GM12878 (cell line): Measurements from ENCODE around the gene PDGFA. TPM values are rescaled to one million over a fixed set of nuclear protein-coding genes. Genes with fewer than 3 reads are reported as not detected.

ENCODE experiments used
- ATAC-seq: fragments of 200-7000 bp; cut with Tn5 transposase; 3 replicates; pipeline ENCODE4 v1.9.1; 2020; ENCODE audit warnings: mild to moderate bottlenecking, moderate library complexity
- BruUV-seq: library from RNA; stranded (reverse); fragments of 400-500 nt; replicated peaks from 2 replicates; lab custom pipeline; 2021; lab: Mats Ljungman, UMichigan
- CTCF ChIA-PET: fragments of 300-600 bp; sonication (Branson Sonifier 250); formaldehyde crosslinking; extraction: SDS; loops from one replicate; lab custom pipeline; 2021; ENCODE audit warnings: inconsistent platforms; lab: Yijun Ruan, JAX
- POLR2A ChIA-PET: fragments of 350-600 bp; formaldehyde crosslinking; extraction: SDS; loops from one replicate; lab custom pipeline; 2021; ENCODE audit warnings: inconsistent platforms; lab: Charles Lee
- RAD21 ChIA-PET: fragments of 300-600 bp; sonication (Branson Sonifier 250); formaldehyde crosslinking; loops from one replicate; lab custom pipeline; 2023; ENCODE audit warnings: antibody characterized with exemption; ENCODE audit not compliant: unreplicated experiment; lab: Charles Lee
- SMC1A ChIA-PET: fragments of 300-600 bp; sonication (Branson Sonifier 250); formaldehyde crosslinking; loops from one replicate; lab custom pipeline; 2023; ENCODE audit not compliant: unreplicated experiment, uncharacterized antibody; lab: Charles Lee
- DNase-seq: peaks from one replicate; pipeline ENCODE4 v3.0.0-alpha.2; 2011; ENCODE audit warnings: low read depth, low spot score
- FAIRE-seq: peaks from 3 replicates; lab custom pipeline; 2011; peaks lifted over from hg19 to GRCh38; lab: Jason Lieb, UNC
- H2AFZ ChIP-seq: 2 replicates; pipeline ENCODE4 v1.6.0; 2011; ENCODE audit warnings: low read depth, low read length, control low read depth; ENCODE audit not compliant: control insufficient read depth
- H3K27ac ChIP-seq: 2 replicates; pipeline ENCODE4 v1.5.1; 2011; ENCODE audit warnings: control low read depth; ENCODE audit not compliant: control insufficient read depth, insufficient read depth
- H3K27me3 ChIP-seq, 2 experiments: replicated peaks in 1 of 2; 2 replicates each; pipeline versions ENCODE4 v1.6.0 to v1.6.1; 2011; ENCODE audit warnings: low read length in 1 of 2; ENCODE audit not compliant: control insufficient read depth in 2 of 2, insufficient read depth in 2 of 2
- H3K36me3 ChIP-seq, 2 experiments: 2 replicates each; pipeline ENCODE4 v1.5.1; 2011; ENCODE audit warnings: low read length in 1 of 2; ENCODE audit not compliant: control insufficient read depth in 2 of 2, insufficient read depth in 2 of 2
- H3K4me1 ChIP-seq: 2 replicates; pipeline ENCODE4 v1.6.1; 2011; ENCODE audit warnings: mild to moderate bottlenecking, low read length, moderate library complexity, mixed read lengths; ENCODE audit not compliant: control insufficient read depth, insufficient read depth
- H3K4me2 ChIP-seq: 2 replicates; pipeline ENCODE4 v1.6.0; 2011; ENCODE audit warnings: control low read depth; ENCODE audit not compliant: control insufficient read depth, insufficient read depth
- H3K4me3 ChIP-seq: fragments of 200-600 bp; sonication (generic); 2 replicates; pipeline ENCODE4 v1.5.1; 2016
- H3K79me2 ChIP-seq: 2 replicates; pipeline ENCODE4 v1.6.0; 2011; ENCODE audit warnings: low read length; ENCODE audit not compliant: control insufficient read depth, insufficient read depth
- H3K9ac ChIP-seq: 2 replicates; pipeline ENCODE4 v1.8.0; 2011; ENCODE audit warnings: low read length, control low read depth, mixed read lengths; ENCODE audit not compliant: control insufficient read depth, insufficient read depth
- H3K9me3 ChIP-seq: replicated peaks from 3 replicates; pipeline ENCODE4 v1.5.1; 2011; ENCODE audit warnings: mild to moderate bottlenecking, low read length; ENCODE audit not compliant: control insufficient read depth, insufficient read depth
- H4K20me1 ChIP-seq: 2 replicates; pipeline ENCODE4 v1.6.0; 2011; ENCODE audit not compliant: control insufficient read depth, insufficient read depth
- CEBPB ChIP-seq, 2 experiments: fragments of 150-350 bp in 1 of 2; IDR thresholded peaks; 2 replicates each; pipeline ENCODE4 v1.6.1; 2012 to 2014; ENCODE audit warnings: low read depth in 2 of 2, low read length in 2 of 2, borderline replicate concordance in 1 of 2, inconsistent platforms in 1 of 2
- CHD1 ChIP-seq: IDR thresholded peaks from 2 replicates; pipeline ENCODE4 v1.6.1; 2012; ENCODE audit warnings: low read depth, low read length, improper control_type of control experiment
- CHD4 ChIP-seq: fragments of 200-600 bp; sonication (generic); IDR thresholded peaks from 2 replicates; pipeline ENCODE4 v1.6.1; 2016; ENCODE audit warnings: mild to moderate bottlenecking
- CREM ChIP-seq: IDR thresholded peaks from 2 replicates; pipeline ENCODE4 v1.6.1; 2014; ENCODE audit warnings: antibody characterized with exemption, low read depth
- MYB ChIP-seq: fragments of 150-350 bp; IDR thresholded peaks from 2 replicates; pipeline ENCODE4 v1.6.1; 2014; ENCODE audit warnings: mild to moderate bottlenecking, low read depth, low read length, borderline replicate concordance
- NR2C1 ChIP-seq: fragments of 450-650 bp; IDR thresholded peaks from 2 replicates; pipeline ENCODE4 v1.6.1; 2017; ENCODE audit warnings: antibody characterized with exemption, mild to moderate bottlenecking, moderate library complexity
- SREBF2 ChIP-seq: IDR thresholded peaks from 2 replicates; pipeline ENCODE4 v1.6.1; 2012; ENCODE audit warnings: mild to moderate bottlenecking, low read length
- STAT1 ChIP-seq: fragments of 450-650 bp; conservative IDR thresholded peaks from 2 replicates; pipeline ENCODE4 v1.6.1; 2014; ENCODE audit warnings: antibody characterized with exemption, mild to moderate bottlenecking
- TARDBP ChIP-seq: IDR thresholded peaks from 2 replicates; pipeline ENCODE4 v1.6.1; 2016; ENCODE audit warnings: borderline replicate concordance
- YBX1 ChIP-seq: fragments of 450-650 bp; IDR thresholded peaks from 2 replicates; pipeline ENCODE4 v1.6.1; 2016; ENCODE audit warnings: antibody characterized with exemption
- ZNF274 ChIP-seq: IDR thresholded peaks from one replicate; pipeline ENCODE4 v1.8.0; 2011; ENCODE audit not compliant: insufficient read length, insufficient read depth
- ZSCAN29 ChIP-seq: fragments of 450-650 bp; IDR thresholded peaks from 2 replicates; pipeline ENCODE4 v1.6.1; 2017; ENCODE audit warnings: mild to moderate bottlenecking, moderate library complexity
- WGBS: methylation state at CpG from one replicate; pipeline ENCODE4 v1.1.6; 2016; ENCODE audit warnings: low lambda C conversion rate; ENCODE audit not compliant: insufficient replicate concordance, insufficient coverage; ENCODE audit errors: missing lambda C conversion rate; 5-methylcytosine and 5-hydroxymethylcytosine counted together
- in situ Hi-C: fragments of 300-500 bp; cut with MboI; formaldehyde crosslinking; loops from 9 replicates; pipeline ENCODE4 v1.14.3; 2018; ENCODE audit warnings: mixed read lengths
- intact Hi-C: fragments of 100-400 bp; cut with micrococcal nuclease; formaldehyde crosslinking; loops from one replicate; pipeline ENCODE4 v1.14.2; 2022; ENCODE audit not compliant: unreplicated experiment
- polyA plus RNA-seq, 11 experiments: library from polyadenylated mRNA; depleted of rRNA in 4 of 11; unstranded in 6 of 11; stranded (reverse) in 5 of 11; fragments of >200 nt; fragmentation: Nextera tagmentation in 4 of 11; fragmentation: Illumina TruSeq in 1 of 11; extraction: Ambion mirVana in 4 of 11; extraction: Trizol in 1 of 11; gene quantifications; 1 replicate in 1 of 11; 2 replicates in 10 of 11; pipeline versions ENCODE4 v1.2.1 to v1.2.3, GENCODE V29; 2011 to 2016; ENCODE audit warnings: inconsistent platforms in 2 of 11, missing spikeins in 2 of 11, low read depth in 1 of 11
- total RNA-seq, 4 experiments: library from RNA; depleted of rRNA in 3 of 4; stranded (reverse); fragments of >200 nt in 3 of 4; fragmentation: Illumina TruSeq in 1 of 4; extraction: Trizol in 1 of 4; gene quantifications; 2 replicates each; pipeline versions ENCODE4 v1.2.1 to v1.2.3, GENCODE V29; 2013 to 2021
- TF ChIP-seq, protein P1 (sequence below): fragments of 150-350 bp; IDR thresholded peaks from 2 replicates; pipeline ENCODE4 v1.6.1; 2016; ENCODE audit warnings: low read depth, low read length
- TF ChIP-seq, protein P2 (sequence below): fragments of 450-650 bp; IDR thresholded peaks from 2 replicates; pipeline ENCODE4 v1.6.1; 2018; ENCODE audit warnings: mild to moderate bottlenecking, low read depth, moderate library complexity; ENCODE audit not compliant: partially characterized antibody

PDGFA gene
- total and polyA plus RNA-seq, 10 of the 15 experiments (the other 5 are each of a cell fraction or from before 2014, with no cell fraction given): 2.5 to 10.0 (median 5.6) TPM

DNA sequence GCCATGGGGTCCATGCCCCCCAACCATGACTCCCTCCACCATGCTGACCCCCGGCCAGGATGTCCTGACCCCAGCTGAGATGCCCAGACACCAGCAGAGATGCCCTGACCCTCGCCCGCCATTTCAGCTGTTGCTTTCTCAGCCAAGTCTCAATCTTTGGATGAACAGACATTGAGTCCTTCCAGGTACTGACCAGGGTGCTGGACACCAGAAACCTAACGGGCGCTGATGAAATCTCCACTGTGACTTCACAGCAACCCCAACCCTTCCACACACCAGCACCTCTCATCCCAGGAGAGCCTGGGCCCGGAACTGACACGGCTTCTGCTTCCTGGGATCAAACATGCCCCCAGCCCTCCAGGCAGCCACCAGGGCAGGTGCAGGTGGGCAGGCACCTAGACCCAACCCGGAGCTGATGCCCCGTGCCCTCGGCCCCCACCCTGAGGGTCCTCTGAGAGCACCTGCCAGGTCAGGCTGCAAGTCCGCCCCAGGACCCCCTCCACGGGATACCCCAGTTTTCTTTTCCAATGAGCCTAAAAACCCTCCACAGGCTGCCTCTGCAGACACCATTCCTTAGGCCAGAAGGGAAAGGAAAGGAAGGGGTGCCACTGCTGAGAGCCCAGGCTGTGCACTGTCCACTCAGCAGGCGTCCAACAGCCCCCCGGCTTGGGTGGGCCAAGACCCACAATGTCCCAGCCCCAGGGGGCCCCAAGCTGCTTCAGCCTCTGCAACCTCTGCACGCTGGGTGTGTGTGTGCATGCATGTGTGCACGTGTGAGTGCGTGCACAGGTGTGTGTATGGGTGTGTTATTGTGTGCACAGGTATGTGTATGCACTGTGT lies 43.4 kb upstream of the PDGFA start:
- CTCF ChIA-PET: no interaction called here

More for the DNA sequence above, 43.4 kb upstream of the PDGFA start:
- Histone ChIP-seq H3K79me2 (no peaks in the 10 kb centered on the region), H3K4me2 (no peak overlapping the region), H3K9ac (no peak overlapping the region), H3K9me3 (peaks cover 2% of the 10 kb centered on the region; the same call in 1 of the 3 replicates), H3K4me3 (no peak overlapping the region), H3K27ac (no peak overlapping the region), H3K4me1 (no peaks in the 10 kb centered on the region), H4K20me1 (no peaks in the 10 kb centered on the region), H3K27me3 (no peaks in the 10 kb centered on the region), H3K36me3 (no peaks in the 10 kb centered on the region), H2AFZ (no peak overlapping the region)
- ChIA-PET POLR2A (no interaction called here), SMC1A (no interaction called here), RAD21 (no interaction called here)
- intact Hi-C loops: no loop called here
- DNase-seq: no peak
- TF ChIP-seq CHD4 (no peak), CREM (no peak), STAT1 (no peak), CEBPB (IDR thresholded peaks at IDR 0.05; ENCODE audit: borderline replicate concordance in 1 of 2, low read depth in 2 of 2, low read length in 2 of 2) (no peak), ZNF274 (no peak), MYB (no peak), SREBF2 (no peak), TARDBP (no peak), ZSCAN29 (no peak), NR2C1 (no peak), CHD1 (no peak), YBX1 (no peak)
- TF ChIP-seq, protein P1, sequence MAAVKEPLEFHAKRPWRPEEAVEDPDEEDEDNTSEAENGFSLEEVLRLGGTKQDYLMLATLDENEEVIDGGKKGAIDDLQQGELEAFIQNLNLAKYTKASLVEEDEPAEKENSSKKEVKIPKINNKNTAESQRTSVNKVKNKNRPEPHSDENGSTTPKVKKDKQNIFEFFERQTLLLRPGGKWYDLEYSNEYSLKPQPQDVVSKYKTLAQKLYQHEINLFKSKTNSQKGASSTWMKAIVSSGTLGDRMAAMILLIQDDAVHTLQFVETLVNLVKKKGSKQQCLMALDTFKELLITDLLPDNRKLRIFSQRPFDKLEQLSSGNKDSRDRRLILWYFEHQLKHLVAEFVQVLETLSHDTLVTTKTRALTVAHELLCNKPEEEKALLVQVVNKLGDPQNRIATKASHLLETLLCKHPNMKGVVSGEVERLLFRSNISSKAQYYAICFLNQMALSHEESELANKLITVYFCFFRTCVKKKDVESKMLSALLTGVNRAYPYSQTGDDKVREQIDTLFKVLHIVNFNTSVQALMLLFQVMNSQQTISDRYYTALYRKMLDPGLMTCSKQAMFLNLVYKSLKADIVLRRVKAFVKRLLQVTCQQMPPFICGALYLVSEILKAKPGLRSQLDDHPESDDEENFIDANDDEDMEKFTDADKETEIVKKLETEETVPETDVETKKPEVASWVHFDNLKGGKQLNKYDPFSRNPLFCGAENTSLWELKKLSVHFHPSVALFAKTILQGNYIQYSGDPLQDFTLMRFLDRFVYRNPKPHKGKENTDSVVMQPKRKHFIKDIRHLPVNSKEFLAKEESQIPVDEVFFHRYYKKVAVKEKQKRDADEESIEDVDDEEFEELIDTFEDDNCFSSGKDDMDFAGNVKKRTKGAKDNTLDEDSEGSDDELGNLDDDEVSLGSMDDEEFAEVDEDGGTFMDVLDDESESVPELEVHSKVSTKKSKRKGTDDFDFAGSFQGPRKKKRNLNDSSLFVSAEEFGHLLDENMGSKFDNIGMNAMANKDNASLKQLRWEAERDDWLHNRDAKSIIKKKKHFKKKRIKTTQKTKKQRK: no peak
- TF ChIP-seq, protein P2, sequence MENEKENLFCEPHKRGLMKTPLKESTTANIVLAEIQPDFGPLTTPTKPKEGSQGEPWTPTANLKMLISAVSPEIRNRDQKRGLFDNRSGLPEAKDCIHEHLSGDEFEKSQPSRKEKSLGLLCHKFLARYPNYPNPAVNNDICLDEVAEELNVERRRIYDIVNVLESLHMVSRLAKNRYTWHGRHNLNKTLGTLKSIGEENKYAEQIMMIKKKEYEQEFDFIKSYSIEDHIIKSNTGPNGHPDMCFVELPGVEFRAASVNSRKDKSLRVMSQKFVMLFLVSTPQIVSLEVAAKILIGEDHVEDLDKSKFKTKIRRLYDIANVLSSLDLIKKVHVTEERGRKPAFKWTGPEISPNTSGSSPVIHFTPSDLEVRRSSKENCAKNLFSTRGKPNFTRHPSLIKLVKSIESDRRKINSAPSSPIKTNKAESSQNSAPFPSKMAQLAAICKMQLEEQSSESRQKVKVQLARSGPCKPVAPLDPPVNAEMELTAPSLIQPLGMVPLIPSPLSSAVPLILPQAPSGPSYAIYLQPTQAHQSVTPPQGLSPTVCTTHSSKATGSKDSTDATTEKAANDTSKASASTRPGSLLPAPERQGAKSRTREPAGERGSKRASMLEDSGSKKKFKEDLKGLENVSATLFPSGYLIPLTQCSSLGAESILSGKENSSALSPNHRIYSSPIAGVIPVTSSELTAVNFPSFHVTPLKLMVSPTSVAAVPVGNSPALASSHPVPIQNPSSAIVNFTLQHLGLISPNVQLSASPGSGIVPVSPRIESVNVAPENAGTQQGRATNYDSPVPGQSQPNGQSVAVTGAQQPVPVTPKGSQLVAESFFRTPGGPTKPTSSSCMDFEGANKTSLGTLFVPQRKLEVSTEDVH: no peak
- in situ Hi-C loops: no loop called here
- 86% methylated on average over 17 of the region's 17 CpGs for WGBS
- FAIRE-seq: no peak
- no TSS peak for BruUV-seq
- no peak for ATAC-seq
